Prostate gland (tissue), 2 donors: ENCODE results near the gene PLCZ1.

Experiments
- POLR2A ChIP-seq: fragments of 450-650 bp; IDR thresholded peaks from one replicate; pipeline ENCODE4 v1.6.1; 2016; ENCODE audit warnings: antibody characterized with exemption, mild to moderate bottlenecking
- POLR2AphosphoS5 ChIP-seq: sonication (generic); formaldehyde crosslinking; IDR thresholded peaks from one replicate; pipeline ENCODE4 v1.6.1; 2017; ENCODE audit warnings: antibody characterized with exemption
- TF ChIP-seq, protein P1 (sequence below), 4 experiments: fragments of 200-600 bp in 2 of 4; fragments of 450-650 bp in 2 of 4; sonication (generic) in 2 of 4; IDR thresholded peaks; 1 replicate in 3 of 4; 2 replicates in 1 of 4; pipeline ENCODE4 v1.5.1; 2016 to 2019; ENCODE audit warnings: antibody characterized with exemption in 4 of 4, mild to moderate bottlenecking in 2 of 4, moderate library complexity in 2 of 4

DNA sequence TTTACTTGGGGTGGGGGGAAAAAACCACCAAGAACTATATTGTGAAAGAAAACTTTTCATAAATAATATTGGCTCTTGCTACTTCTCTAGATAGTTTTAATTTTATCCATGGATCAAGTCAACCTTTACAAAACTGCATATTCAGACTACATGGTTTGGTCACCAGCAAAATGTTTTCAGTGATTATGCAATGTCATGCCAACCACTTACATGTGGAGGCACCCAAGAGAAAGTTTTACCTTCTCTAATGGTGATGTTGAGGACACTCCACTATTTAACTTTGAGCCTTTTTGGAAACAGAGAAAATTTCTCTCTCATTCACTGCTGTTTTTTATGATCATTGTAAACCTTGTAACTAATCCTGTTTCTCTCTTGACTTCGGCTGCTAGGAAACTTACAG lies 21.6 kb downstream of the PLCZ1 start:
- TF ChIP-seq POLR2A (no peak), POLR2AphosphoS5 (no peak)
- TF ChIP-seq, protein P1, sequence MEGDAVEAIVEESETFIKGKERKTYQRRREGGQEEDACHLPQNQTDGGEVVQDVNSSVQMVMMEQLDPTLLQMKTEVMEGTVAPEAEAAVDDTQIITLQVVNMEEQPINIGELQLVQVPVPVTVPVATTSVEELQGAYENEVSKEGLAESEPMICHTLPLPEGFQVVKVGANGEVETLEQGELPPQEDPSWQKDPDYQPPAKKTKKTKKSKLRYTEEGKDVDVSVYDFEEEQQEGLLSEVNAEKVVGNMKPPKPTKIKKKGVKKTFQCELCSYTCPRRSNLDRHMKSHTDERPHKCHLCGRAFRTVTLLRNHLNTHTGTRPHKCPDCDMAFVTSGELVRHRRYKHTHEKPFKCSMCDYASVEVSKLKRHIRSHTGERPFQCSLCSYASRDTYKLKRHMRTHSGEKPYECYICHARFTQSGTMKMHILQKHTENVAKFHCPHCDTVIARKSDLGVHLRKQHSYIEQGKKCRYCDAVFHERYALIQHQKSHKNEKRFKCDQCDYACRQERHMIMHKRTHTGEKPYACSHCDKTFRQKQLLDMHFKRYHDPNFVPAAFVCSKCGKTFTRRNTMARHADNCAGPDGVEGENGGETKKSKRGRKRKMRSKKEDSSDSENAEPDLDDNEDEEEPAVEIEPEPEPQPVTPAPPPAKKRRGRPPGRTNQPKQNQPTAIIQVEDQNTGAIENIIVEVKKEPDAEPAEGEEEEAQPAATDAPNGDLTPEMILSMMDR (IDR thresholded peaks at IDR 0.05) = no peak
